Motor neuron (in vitro differentiated cells): Measurements from ENCODE around the gene EXOC4. TPM values are rescaled to one million over a fixed set of nuclear protein-coding genes. Genes with fewer than 3 reads are reported as not detected.

Source experiments
- ATAC-seq, 8 experiments: fragments of 200-7000 bp; cut with Tn5 transposase; replicated peaks in 6 of 8; 2 replicates each; pipeline ENCODE4 v1.8.0; 2021; ENCODE audit warnings: mild to moderate bottlenecking in 8 of 8, moderate library complexity in 8 of 8
- H3K27ac ChIP-seq, 2 donors: fragments of 250-450 bp; sonication (Bioruptor Pico); 2 replicates each; pipeline ENCODE4 v1.9.0; 2021; ENCODE audit warnings: antibody characterized with exemption in 2 of 2, mild to moderate bottlenecking in 2 of 2, moderate library complexity in 1 of 2
- H3K4me1 ChIP-seq, 2 donors: fragments of 250-450 bp; sonication (Bioruptor Pico); replicated peaks in 1 of 2; 2 replicates each; pipeline ENCODE4 v1.6.1; 2021; ENCODE audit warnings: antibody characterized with exemption in 2 of 2, mild to moderate bottlenecking in 2 of 2, moderate library complexity in 1 of 2
- H3K4me3 ChIP-seq, 5 donors: fragments of 250-450 bp; sonication (Bioruptor Pico); 2 replicates each; pipeline ENCODE4 v1.9.0; 2021; ENCODE audit warnings: antibody characterized with exemption in 5 of 5, mild to moderate bottlenecking in 5 of 5, moderate library complexity in 4 of 5
- WGBS, 10 experiments: fragments of 450-650 bp; shearing (Covaris generic); methylation state at CpG; one replicate each; pipeline ENCODE4 v1.0.0; 2022; 5-methylcytosine and 5-hydroxymethylcytosine counted together
- in situ Hi-C, 9 experiments: fragments of 400-800 bp; cut with MboI; loops; one replicate each; pipeline ENCODE4 v1.15.0; 2021; ENCODE audit warnings: low sequenced_read_pairs in 9 of 9, low pct_unique_long_range_greater_than_20kb in 2 of 9; ENCODE audit not compliant: unreplicated experiment in 9 of 9
- total RNA-seq, 8 experiments: library from RNA; unstranded; fragments of 300-600 nt; gene quantifications; 2 replicates each; pipeline versions ENCODE4 v1.2.3 to v1.2.4, GENCODE V29; 2022

The EXOC4 gene
- total RNA-seq, 8 experiments from 2014 or later, result 47.7 to 103 (median 60.2) TPM

DNA sequence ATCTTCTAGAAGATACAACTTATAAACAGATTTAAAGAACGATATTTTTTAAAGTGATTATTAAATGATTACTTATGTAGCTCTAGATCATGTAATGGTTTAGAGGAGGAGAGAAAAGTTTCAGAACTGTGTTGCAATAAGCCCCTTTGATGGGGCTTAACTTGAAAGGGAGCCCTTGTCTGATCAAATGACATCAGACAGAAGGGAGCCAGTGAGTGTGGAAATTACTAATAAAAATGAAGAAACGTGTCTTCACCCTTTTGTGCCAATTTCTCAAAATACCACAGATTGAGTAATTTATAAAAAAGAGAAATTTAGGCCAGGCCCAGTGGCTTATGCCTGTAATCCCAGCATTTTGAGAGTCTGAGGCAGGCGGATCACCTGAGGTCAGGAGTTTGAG lies 318.2 kb downstream of the EXOC4 start:
- Histone ChIP-seq H3K4me1 (peaks cover 0 to 10% of the 10 kb centered on the region in 2 donors), H3K27ac (no peak overlapping the region), H3K4me3 (no peak overlapping the region)
- no peak for ATAC-seq
- in situ Hi-C loops, result no loop called here
- 10 to 92% (median 69%) methylated on average over 2 to 3 of the region's 3 CpGs; no CpG with 5 or more reads in 1 of the 10 experiments for WGBS, 10 experiments

DNA sequence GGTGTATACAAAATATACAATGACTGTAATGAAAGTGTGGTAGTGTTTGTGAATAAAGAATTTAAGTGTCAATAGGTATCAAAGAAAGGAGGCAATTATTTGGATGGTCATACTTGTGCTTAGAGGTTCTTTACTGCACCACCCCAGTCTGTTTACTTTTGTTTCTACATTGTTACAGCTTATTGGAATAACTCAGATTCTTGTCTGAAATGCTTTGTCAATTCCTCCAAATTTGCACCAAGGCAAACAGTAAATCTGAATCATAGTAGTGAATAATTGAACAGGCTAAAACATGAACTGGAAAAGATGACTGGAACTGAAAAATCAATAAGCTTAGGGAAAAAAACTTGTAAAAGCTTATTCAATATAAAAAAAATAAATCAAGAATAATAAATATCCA lies 319.2 kb downstream of the EXOC4 start:
- ATAC-seq, result no peak
- Histone ChIP-seq H3K4me1 (peaks cover 0 to 14% of the 10 kb centered on the region in 2 donors), H3K27ac (no peak overlapping the region), H3K4me3 (no peak overlapping the region)
- in situ Hi-C loops, result no loop called here

DNA sequence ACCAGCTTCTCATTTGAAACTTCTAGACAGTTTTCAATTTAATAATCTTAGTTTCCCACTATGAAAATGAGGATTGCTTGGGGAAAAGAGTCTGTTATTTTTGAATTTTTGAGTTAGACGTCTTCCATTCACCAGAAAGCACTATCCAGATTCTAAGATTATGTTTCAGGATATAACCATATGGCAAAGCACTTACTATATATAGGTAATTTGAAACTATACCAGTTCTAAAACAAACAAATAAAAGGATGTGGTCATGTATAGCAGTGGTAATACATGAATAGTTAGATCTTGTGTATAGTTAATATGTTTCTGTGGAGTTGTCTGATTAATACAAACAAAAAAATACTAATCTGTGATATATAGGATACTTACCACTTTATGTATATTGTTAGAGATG lies 320.0 kb downstream of the EXOC4 start:
- in situ Hi-C loops, result no loop called here
- H3K4me1 ChIP-seq, result peaks cover 0 to 14% of the 10 kb centered on the region in 2 donors
- WGBS, 10 experiments, result 67 to 100% (median 100%) methylated on average over 1 of the region's 1 CpG; no CpG with 5 or more reads in 4 of the 10 experiments
- no peak overlapping the region for H3K4me3 ChIP-seq
- no peak for ATAC-seq
- no peak overlapping the region for H3K27ac ChIP-seq

DNA sequence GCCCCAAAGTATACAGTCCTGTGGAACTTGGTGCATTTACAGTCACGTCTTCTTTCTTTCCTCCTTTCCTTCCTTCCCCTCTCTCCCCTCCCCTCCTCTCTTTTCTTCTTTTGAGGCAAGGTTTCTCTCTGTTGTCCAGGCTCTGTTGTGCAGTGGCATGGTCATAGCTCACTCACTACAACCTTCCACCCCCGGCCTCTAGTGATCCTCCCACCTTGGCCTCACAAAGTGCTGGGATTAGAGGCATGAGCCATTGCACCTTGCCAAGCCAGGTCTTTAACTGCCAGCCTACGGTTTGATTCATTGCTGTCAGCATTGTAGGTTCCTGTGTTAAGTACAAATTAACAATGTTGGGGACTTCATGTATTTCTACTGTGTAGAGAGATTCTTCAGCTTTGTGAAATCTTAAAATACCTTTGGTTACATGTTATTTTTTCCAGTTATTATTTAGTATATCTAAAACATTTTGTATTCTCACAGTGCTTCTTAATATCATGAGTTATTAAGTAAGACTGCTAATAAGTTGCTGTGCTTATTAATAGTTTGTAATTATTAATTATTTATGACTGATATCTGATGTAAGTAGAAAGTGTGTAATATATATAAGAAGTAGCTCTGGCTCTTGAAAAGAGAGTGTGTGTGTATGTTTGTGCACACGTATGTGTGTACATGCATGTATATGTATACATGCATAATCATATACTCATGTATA lies 320.8 kb downstream of the EXOC4 start:
- ATAC-seq, result no peak
- no peak overlapping the region for H3K4me3 ChIP-seq
- peaks cover 0 to 14% of the 10 kb centered on the region in 2 donors for H3K4me1 ChIP-seq
- 83 to 100% (median 89%) methylated on average over 1 to 4 of the region's 4 CpGs; no CpG with 5 or more reads in 1 of the 10 experiments for WGBS, 10 experiments
- no peak overlapping the region for H3K27ac ChIP-seq
- in situ Hi-C loops, result no loop called here

DNA sequence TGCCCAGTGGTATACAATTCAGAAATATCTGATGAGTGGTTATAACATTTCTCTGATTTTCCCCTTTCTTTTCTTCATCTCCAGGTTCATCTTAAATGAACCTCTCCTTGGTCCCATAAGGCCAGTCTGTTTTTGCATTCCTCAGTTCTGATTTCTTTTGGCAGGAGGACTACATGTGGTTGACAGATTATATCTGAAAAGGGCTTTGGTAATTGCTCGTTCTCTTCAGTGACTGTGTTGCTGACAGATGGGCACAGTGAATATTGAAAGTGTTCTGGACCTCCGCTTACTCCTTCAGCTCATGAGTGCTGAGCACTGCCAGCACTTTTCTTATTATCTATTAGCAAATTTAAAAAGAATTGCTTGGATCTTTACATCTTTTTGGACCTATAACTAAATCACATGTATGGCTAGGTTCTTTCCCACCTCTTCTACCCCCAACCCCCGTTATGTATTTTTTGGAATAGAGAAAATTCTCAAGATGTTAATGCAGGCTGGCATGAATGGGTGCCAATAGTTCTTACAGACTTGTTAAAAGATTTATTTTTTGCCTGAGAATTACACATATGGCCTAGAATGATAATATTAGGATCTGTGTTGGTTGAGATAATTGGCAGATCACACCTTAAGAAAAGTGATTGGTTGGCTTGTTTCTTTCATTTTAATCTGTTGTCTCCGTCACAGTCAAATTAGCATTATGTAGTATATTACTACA lies 323.0 kb downstream of the EXOC4 start:
- Histone ChIP-seq H3K4me3 (no peak overlapping the region), H3K27ac (no peak overlapping the region), H3K4me1 (peaks cover 0 to 14% of the 10 kb centered on the region in 2 donors)
- 26 to 95% (median 70%) methylated on average over 1 to 4 of the region's 4 CpGs for WGBS, 10 experiments
- ATAC-seq, result peak in 6 of 8 experiments; percentile 25 to 71 (median 50)
- in situ Hi-C loops, result no loop called here

DNA sequence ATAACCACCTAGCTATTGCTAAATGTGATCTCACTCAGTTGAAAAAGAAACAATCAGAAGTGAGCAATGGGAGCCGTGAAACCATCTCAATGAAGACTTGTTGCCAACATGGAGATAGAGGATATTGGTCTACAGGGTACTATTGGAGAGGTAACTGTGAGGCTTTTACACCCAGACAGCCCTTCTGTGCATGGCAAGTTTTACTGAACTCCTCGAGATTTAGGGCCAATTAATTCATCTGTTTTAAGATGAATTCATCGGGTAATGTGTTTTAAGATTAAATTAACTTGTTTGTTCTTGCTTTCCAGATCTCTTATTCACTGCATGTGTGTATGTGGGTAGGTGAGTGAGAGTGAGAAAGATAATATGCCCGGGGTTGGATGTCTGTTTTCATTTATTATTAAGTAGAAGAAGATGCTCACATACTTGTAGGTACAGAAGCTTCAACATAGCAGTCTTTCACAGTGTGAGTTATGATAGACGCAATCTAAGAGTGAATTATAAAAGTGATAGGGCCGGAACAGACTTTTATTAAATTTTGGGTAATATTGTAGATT lies 323.8 kb downstream of the EXOC4 start:
- Histone ChIP-seq H3K4me3 (no peak overlapping the region), H3K27ac (no peak overlapping the region), H3K4me1 (peaks cover 0 to 14% of the 10 kb centered on the region in 2 donors)
- in situ Hi-C loops, result no loop called here
- WGBS, 10 experiments, result 53 to 100% (median 90%) methylated on average over 3 to 6 of the region's 6 CpGs
- ATAC-seq, result no peak

DNA sequence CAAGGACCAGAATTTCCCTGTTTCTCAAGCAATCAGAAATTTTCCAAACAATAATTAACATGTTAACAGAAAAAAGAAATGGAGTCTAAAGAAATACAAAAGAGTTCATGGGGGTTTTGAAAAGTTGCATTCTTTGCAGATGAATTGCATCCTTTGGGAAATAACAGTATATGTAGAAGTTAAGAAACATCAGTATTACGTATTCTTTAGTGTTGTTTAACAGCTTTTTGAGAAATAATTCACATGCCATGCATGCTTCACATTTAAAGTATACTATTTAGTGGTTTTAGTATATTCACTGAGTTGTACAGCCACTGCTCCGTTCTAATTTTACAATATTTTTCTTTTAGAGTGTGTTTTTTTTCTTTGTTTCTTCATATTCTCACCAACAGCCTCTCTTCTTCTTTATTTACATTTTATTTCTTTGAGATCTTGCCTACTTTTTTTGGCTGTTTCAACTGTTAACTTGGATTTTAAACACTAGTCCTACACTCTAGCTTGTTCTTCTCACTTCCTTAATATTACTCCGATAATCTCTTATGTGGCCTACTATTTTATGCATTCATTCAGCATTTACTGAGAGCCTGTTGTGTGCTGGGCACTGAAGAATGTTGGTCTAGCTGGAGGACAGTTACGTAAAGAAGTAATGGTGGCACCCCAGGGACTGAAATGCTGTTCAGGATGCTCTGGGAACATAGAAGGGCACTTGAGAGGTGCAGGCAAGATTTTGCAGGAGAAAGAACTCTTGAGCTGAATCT lies 330.1 kb downstream of the EXOC4 start:
- no peaks in the 10 kb centered on the region for H3K4me1 ChIP-seq
- no peak overlapping the region for H3K27ac ChIP-seq
- no peak overlapping the region for H3K4me3 ChIP-seq
- ATAC-seq, result no peak
- WGBS, 10 experiments, result 73 to 100% (median 96%) methylated on average over 3 to 4 of the region's 4 CpGs
- in situ Hi-C loops, result no loop called here

DNA sequence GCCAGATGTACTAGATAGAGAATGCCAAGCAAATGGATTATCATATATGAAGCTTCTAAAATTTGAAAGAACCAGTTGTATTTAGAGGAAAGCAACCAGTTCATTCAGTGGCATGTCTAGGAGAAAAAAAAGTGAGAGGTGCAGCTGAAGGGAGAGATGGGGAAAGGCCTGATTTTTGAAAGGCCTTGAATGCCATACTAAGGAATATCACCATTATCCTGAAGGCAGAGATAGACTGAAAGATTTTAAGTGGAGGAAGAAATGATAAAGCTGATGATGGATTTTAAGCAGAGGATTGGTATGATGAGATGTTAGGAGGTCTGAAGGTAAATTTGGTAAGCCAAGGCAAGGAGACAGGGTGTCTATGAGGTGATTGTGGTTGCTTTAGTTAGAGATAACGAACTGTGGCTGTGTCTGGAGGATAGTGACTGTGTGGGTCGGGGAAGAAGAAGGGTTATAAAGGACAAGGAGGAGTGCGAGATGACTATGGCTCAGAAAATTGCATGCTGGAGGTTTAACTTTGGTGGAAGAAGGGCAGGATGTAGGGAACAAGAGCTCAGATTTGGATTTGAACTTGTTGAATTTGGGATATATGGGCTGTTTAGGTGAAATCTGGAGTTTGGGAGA lies 330.8 kb downstream of the EXOC4 start:
- Histone ChIP-seq H3K27ac (no peak overlapping the region), H3K4me3 (no peak overlapping the region), H3K4me1 (no peaks in the 10 kb centered on the region)
- ATAC-seq, result no peak
- WGBS, 10 experiments, result 80 to 100% (median 93%) methylated on average over 1 to 3 of the region's 3 CpGs; no CpG with 5 or more reads in 1 of the 10 experiments
- in situ Hi-C loops, result no loop called here

DNA sequence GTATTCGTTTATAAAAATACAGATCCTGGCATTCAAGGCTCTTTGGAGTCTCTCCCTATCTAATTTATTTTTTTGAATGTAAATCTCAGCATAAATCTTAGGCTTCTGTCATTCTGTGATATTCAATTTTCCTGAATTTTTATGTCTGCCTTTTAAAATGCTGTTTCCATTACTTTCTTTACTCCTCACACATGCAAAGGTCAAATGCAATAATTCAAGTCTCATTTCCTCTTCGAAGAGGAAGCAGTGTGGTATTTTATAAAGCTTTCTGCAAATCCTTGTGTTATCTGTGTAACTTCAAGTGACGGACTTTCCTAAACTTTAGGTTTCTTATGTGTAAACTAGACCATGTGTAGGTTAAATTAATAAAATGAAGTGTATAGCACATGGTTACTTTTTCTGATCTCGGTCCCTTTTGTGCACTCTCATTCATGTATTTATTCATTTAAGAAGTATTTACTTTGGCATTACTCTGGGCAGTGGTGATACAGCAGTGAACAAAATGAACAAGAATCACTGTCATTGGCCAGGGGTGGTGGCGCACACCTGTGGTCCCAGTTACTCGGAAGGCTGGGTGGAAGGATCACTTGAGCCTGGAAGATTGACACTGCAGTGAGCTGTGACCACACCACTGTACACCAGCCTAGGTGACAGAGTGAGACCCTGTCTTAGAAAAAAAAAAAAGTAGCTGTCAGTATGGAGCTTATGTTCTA lies 332.2 kb downstream of the EXOC4 start:
- H3K27ac ChIP-seq, result no peak overlapping the region
- no peak for ATAC-seq
- no peaks in the 10 kb centered on the region for H3K4me1 ChIP-seq
- WGBS, 10 experiments, result 60 to 98% (median 94%) methylated on average over 1 to 6 of the region's 6 CpGs
- in situ Hi-C loops, result no loop called here
- H3K4me3 ChIP-seq, result no peak overlapping the region

DNA sequence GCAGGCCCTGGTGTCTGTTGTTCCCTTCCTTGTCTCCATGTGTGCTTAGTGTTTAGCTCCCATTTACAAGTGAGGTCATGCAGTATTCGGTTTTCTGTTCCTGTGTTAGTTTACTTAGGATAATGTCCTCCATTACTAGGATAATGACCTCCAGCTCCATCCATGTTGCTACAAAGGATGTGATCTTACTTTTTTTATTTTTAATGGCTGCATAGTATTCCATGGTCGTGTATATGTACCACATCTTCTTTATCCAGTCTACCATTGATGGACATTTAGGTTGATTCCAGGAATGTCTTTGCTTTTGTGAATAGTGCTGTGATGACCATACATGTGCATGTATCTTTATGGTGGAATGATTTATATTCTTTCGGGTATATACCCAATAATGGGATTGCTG lies 333.4 kb downstream of the EXOC4 start:
- ATAC-seq, result no peak
- Histone ChIP-seq H3K27ac (no peak overlapping the region), H3K4me3 (no peak overlapping the region), H3K4me1 (no peaks in the 10 kb centered on the region)
- WGBS, 10 experiments, result 75 to 100% (median 89%) methylated on average over 1 to 3 of the region's 3 CpGs; no CpG with 5 or more reads in 2 of the 10 experiments
- in situ Hi-C loops, result no loop called here

DNA sequence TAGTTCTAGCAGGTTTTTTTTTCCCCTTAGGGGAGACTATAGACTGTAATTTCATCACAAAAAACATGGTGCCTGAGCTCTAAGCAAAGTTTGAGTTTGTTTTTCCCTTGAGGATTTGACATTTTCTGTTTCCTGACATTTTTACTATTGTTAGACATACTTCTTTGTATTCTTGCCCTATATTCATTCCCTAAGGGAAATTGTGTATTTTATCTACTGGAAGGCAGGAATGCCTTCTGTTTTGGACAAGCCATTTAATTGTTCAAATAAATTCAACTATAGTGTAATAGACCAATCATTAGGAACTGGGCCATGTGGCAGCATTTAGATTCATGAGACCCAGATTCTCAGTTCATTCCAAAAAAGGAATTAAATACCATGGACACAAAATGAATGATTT lies 335.0 kb downstream of the EXOC4 start:
- H3K4me1 ChIP-seq, result no peaks in the 10 kb centered on the region
- ATAC-seq, result no peak
- no peak overlapping the region for H3K4me3 ChIP-seq
- in situ Hi-C loops, result no loop called here
- no peak overlapping the region for H3K27ac ChIP-seq

DNA sequence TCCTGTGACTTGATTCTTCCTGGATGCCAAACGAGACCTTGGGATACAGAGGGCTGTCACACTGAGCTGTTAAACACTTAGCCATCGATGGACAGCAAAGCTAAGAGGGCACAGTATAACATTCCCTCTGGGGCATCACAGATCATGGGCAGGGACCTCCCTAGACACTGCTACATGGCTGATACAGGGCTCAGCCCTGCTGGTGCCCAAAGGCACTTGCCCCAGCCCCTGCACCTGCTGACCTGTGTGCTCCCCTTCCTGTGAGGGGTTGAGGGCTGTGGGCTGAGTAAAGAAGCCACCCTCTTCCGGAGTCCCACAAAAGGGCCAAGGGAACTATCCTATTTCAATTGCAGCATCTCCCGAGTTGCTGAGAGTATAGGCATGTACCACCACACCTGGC lies 337.9 kb downstream of the EXOC4 start:
- no peak for ATAC-seq
- H3K27ac ChIP-seq, result no peak overlapping the region
- no peaks in the 10 kb centered on the region for H3K4me1 ChIP-seq
- whole genome bisulfite sequencing, 10 experiments, result 60 to 100% (median 96%) methylated on average over 1 to 2 of the region's 4 CpGs; no CpG with 5 or more reads in 4 of the 10 experiments
- in situ Hi-C loops, result no loop called here
- H3K4me3 ChIP-seq, result no peak overlapping the region
